GM18519 (cell line): Measurements from ENCODE around the gene RHOH.
"Not testable (repeated sequence)": the region's sequence is repeated elsewhere in the genome, so short reads cannot be mapped to it uniquely, and the experiment has no call there.

Experiments
- ATAC-seq: cut with Tn5 transposase; IDR thresholded peaks from one replicate; pipeline ENCODE4 v1.9.1; 2021; ENCODE audit warnings: mild to moderate bottlenecking, moderate library complexity; ENCODE audit not compliant: unreplicated experiment, low FRiP score

The RHOH gene

DNA sequence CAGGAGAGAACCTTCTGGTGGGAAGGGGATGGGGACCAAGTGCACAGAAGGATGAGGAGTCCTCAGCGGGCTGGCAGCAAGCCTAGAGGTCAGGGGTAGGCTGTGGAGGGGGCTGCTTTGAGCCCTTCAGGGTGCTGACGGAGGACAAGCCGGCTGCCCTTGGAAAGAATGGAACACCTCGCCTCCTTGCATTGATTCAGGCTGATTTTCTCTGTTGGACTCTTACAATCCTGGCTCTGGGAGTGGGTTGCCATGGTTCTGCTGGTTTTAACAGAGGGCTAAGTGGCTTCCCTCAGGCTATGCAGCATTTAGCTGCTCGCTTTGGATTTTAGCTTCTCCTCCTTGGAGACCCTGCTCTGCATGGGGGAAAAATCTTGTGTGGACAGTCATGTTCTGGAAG lies 88.9 kb downstream of the RHOH start:
- no peak for ATAC-seq

DNA sequence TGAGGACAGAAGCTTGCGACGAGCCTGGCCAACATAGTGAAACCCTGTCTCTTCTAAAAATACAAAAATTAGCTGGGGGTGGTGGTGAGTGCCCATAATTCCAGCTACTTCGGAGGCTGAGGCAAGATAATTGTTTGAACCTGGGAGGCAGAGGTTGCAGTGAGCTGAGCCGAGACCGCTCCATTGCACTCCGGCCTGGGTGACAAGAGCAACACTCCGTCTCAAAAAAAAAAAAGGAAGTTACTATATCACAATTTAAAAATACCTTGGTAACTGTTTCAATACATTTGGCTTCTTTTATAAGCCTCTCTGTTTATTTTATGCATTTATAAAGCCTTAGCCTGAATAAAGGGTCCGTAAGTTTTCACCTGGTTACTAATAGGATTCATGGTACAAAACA lies 91.7 kb downstream of the RHOH start:
- ATAC-seq = no peak

DNA sequence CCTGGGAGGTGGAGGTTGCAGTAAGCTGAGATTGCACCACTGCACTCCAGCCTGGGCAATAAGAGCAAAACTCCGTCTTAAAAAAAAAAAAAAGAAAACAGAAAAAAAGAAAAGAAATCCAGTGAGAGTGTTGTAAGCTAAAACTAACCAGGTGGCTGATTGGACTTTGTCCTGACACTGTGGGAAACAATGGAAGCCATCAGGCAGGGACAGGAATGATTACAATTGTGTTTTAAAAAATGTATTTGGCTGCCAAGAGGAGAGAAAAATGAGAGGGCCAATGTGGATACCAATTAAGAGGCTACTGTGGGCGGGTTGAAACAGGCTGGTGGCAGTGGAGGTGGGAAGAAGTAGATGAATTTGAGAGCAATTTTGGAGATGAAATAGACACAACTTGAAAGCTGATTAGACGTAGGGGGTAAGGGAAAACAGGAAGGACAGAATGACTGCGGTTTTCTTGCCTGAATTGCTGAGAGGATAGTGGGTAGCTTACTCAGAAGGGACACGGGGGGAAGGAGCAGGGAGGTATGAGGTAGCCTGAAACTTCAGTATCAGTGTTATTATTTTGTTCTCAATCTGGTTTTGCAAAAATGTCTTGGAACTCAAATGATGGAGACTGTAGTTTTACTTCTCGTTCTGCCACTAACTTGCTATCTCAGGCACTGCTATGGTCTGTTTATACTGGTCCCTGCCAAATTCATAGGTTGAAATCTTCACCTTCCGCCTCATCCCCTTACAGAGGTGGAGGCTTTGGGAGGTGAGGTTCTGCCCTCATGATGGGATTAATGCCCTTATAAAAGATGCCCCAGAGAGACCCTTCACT lies 92.7 kb downstream of the RHOH start:
- no peak for ATAC-seq

DNA sequence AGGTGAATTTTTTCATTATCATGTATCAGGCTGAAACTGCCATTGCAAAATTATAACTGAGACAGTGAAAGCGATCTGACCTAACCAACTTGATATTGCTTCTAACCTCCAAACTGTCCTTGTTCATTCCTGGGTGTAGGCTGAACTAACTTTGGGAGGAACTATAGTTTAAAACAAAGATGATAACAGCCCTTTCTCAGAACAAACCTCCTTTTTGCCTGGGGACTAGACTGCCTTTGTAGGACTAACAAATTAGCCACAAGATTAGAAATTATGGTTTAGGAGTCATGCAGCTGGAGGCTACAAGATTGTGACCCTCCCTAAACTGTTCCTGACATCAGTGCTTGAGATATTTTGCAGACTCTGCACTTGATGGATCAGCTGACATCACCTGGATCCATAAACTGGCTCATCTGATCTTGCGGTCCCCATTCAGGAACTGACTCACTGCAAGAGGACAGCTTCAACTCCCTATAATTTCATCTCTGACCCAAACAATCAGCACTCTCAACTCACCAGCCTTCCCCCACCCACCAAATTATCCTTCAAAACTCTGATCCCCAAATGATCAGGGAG lies 93.9 kb downstream of the RHOH start:
- not testable (repeated sequence) for ATAC-seq

DNA sequence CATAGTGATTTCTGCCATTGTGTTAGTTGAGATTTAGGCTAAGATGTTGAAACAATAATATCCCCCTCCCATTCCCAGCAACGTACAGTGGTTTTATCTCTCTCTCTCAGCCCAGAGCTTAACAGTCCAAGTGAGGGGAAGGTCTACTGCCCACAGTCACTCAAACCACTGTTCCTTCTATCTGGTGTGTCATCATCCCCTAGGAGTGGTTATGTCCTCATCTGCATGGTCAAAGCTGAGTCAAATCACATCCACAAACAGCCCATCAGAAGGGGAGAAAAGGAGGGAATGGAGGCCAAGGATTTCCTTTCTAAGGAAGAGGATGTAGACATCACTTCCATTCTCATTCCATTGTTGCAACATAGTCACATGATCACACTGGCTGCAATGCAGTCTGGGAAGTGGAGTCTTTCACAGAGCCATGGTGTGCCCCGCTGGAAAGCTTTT lies 95.5 kb downstream of the RHOH start:
- ATAC-seq = no peak

GRCh38 chr4:40294339-40294738 lies 97.5 kb downstream of the RHOH start:
- ATAC-seq = no peak

- not testable (repeated sequence) for ATAC-seq
These were observed 98.2 kb downstream of the RHOH start for GRCh38 chr4:40295030-40295429.

- ATAC-seq = no peak
These were observed 98.7 kb downstream of the RHOH start for GRCh38 chr4:40295572-40295971.
